Adrenal gland (tissue), 5 donors: ENCODE measurements around the gene CUEDC1.

Experiments used
- CTCF ChIP-seq, 6 experiments: fragments of 450-650 bp in 4 of 6; fragments of 200-600 bp in 2 of 6; sonication (generic) in 1 of 6; IDR thresholded peaks; 1 replicate in 5 of 6; 2 replicates in 1 of 6; pipeline versions ENCODE4 v1.5.1 to v1.8.0; 2016 to 2021; ENCODE audit warnings: antibody characterized with exemption in 6 of 6, mild to moderate bottlenecking in 2 of 6, moderate library complexity in 1 of 6
- POLR2A ChIP-seq, 2 donors: fragments of 450-650 bp; IDR thresholded peaks; one replicate each; pipeline ENCODE4 v1.6.1; 2017; ENCODE audit warnings: antibody characterized with exemption in 2 of 2, mild to moderate bottlenecking in 2 of 2, moderate library complexity in 1 of 2
- donor health status: DM: no; HTN: no; CAD: no.

- TF ChIP-seq CTCF (IDR thresholded peaks at IDR 0.05) (no peak), POLR2A (IDR thresholded peaks at IDR 0.05) (no peak)
Measured at GRCh38 chr17:57971572-57971971, 16.4 kb upstream of the CUEDC1 start.
